GM18505 (cell line): ENCODE data around the gene SPPL3.

Experiments used
- ATAC-seq: cut with Tn5 transposase; IDR thresholded peaks from one replicate; pipeline ENCODE4 v1.9.1; 2021; ENCODE audit not compliant: unreplicated experiment
- POLR2A ChIP-seq: IDR thresholded peaks from 4 replicates; pipeline ENCODE4 v1.6.1; 2011; ENCODE audit warnings: borderline replicate concordance; ENCODE audit not compliant: insufficient read depth, insufficient read length; ENCODE audit errors: extremely low read depth

SPPL3 gene

DNA sequence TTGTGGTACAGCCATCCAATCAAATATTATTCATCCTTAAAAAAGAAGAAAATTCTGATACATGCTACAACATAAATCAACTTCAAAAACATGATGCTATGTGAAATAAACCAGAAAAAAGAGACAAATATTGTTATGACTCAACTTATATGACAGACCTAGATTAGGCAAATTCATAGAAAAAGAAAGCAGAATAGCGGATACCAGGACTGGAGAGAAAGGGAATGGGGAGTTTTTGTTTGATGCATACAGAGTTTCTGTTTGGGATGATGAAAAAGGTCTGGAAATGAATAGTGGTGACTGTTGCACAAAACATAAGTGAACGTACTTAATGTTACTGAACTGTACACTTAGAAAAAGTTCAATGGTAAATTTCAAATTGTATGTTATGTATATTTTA, 82.3 kb downstream of the SPPL3 start:
- ATAC-seq, result no peak
- TF ChIP-seq POLR2A, result no peak

DNA sequence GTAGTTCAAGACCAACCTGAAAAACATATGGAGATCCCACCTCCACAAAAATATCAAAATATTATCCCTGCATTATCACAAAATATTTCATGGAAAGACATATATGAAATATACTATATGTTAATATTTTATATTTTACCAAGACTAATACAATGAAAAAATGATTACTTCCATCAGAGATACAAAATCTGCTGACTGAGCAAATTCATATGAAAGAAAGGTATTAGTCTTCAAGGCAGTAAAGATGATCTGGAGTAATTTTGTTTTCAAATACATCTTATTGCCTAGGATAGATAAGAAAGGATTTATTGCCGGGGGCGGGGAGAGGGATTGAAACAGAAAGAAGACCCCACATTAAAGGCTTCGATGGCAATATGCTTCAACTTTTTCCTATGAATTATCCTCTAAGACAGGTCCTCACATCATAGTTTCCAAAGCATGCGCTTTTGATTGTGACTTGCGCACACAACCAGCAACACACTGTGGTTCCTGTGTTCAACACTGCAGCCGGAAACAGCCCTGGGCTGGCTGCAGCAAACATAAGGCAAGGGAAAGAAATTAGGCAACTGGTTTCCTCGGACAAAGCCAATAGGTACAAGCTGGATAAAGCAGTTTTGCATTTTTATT, 83.2 kb downstream of the SPPL3 start:
- no peak for TF ChIP-seq POLR2A

DNA sequence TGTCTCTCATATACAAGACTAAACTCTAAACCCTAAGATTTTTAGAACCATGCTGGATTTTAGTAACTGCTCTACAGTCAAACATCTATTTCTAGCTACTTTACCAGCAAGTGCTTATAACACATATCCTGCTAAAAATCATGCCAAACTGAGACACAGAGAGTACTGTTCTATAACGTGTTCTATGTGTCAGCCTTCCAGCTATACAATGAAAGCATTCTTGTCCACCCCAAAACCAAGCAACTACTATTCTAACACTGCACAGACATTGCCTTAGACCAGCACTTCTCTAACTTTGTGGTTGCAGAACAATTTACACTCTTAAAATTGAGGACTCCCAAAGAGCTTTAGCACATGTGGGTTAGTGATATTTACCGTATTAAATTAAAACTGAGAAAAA, 85.7 kb downstream of the SPPL3 start:
- no peak for TF ChIP-seq POLR2A
- no peak for ATAC-seq

More for the DNA sequence above, 83.2 kb downstream of the SPPL3 start:
- ATAC-seq, result no peak

DNA sequence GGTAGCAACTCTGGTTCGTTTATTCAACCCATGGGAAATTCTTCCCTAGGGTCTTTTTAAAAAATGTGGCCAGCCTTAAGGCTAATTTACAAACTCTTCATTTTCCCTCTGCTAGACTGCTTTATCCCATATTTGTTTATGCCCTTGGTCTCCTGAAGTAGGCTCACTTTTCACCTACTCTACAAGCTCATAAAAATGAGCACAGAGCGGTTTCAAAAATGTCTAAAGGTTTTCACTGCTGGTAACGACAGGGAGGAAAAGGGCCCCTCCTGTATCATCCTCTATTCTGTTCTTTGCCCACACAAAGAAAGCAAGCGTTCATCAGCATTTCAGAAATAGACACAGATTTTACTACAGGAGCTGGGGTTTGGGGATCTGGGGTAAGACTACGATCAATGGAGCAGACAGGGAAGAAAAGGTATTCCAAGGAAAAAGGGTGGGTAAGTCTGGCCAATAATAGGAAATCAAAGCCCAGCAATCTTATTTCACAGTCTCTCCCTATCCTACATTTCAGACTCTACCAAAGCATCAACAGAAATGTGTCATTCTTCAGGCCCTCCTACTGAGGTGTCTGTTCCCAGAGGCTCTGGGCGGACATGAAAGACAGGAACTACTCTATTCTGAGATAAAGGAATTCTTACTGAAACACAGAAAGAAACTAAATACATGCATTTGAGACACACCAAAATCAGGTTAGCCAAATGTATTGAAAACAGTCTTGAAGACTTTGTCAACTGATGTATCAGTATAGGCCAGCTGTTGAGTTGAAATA, 86.4 kb downstream of the SPPL3 start:
- ATAC-seq, result no peak

GRCh38 chr12:120816363-120816762, 87.8 kb downstream of the SPPL3 start:
- no peak for TF ChIP-seq POLR2A
- ATAC-seq, result no peak

More for the DNA sequence above, 86.4 kb downstream of the SPPL3 start:
- TF ChIP-seq POLR2A, result no peak

GRCh38 chr12:120814903-120815429, 89.2 kb downstream of the SPPL3 start:
- no peak for ATAC-seq
- no peak for TF ChIP-seq POLR2A

DNA sequence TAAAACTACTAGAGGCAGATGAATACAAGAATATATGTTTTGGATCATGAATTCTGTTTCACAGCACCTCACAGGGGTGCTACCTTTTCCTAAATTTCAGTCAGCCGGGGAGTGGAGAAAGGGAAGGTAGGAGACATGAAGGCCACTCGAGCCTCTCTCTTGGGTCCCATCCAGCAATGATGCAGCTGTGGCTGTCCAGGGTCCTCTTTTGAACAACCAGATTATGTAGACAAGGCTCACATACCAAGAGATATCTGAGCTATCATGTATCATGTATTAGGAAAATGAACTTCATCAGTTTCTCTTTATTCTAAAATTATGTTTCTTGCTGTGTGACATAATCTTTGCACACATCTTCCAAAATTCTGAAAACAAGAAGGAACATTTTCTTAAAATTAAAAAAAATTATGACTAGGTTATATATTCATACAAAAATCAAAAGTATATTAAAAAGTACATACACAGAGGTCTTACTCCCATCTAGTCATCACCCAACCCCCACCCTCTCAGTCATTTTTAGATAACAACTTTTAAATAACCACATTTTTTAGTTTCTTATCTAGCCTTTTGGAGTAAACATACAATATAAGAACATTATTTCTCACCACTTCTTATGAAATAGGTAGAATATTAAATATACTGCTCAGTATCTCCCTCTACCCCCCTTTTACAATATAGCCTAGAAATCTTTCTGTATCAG, 89.8 kb downstream of the SPPL3 start:
- no peak for TF ChIP-seq POLR2A
- no peak for ATAC-seq

DNA sequence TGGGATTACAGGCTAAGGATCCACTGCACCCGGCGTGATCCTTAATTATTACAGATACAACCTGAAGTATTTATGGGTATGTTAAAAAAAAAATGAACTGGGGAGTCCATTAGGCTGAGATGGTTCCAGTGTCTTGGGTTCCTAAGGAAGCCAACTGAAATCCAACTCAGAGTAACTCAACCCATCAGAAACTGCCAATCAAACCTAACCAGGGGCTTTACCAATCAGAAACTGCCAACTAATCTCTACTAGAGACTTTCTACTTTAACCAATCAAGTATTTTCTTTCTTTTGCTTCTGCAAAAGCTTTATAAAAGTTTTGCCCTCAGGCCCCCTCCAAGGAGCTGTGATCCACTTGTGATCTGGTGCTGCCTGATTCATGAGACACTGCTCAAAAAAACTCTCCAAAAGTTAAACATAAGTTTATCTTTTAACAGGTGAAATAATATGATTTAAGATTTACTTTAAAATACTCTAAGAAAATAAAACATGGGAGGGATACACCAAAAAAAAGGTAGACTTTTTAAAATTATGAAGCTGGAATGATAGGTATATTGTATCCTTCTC, 90.5 kb downstream of the SPPL3 start:
- ATAC-seq, result no peak
- no peak for TF ChIP-seq POLR2A

- no peak for ATAC-seq
- no peak for TF ChIP-seq POLR2A
Observed at GRCh38 chr12:120810021-120810420, 94.1 kb downstream of the SPPL3 start.

DNA sequence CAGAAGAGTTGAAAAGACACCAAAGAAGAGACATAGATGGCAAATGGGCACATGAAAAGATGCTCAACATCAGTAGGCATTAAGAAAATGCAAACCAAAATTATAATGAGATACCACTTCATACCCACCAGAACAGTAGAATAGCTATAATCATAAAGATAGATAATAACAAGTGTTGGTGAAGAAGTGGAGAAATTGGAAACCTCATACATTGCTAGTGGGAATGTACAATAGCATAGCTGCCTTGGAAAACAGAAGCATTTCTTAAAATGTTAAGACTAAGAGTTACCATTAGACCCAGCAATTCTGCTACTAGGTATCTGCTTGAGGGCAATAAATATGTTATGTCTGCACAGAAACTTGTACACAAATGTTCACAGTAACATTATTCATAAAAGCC, 99.7 kb downstream of the SPPL3 start:
- no peak for ATAC-seq
- no peak for TF ChIP-seq POLR2A

- ATAC-seq, result no peak
- TF ChIP-seq POLR2A, result no peak
Observed at GRCh38 chr12:120801146-120801545, 103.0 kb downstream of the SPPL3 start.

DNA sequence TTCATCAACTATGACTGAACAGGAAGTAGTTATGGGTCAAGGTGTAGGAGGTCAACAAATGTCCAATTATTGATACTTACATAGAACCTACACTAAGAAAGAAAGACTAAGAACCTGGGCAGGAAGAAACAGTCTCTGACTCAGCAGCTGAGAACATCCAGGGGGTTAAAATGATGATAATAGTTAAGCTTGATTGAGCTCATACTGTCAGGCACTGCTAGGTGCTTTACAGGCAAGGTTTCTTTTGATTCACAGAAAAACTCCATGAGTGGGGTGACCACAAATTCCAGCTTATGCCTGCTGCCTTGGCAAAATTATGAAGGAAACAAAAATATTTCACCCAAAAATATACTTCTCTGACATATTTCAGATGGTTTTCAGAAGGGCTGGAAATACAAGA, 103.5 kb downstream of the SPPL3 start:
- no peak for TF ChIP-seq POLR2A
- ATAC-seq, result no peak
